Mammary microvascular endothelial cell (primary cell): ENCODE results near the gene NEUROD4. TPM values are rescaled to one million over a fixed set of nuclear protein-coding genes. Genes with fewer than 3 reads are reported as not detected.

Experiments used
- total RNA-seq: library from RNA; depleted of rRNA; stranded (reverse); fragments of >200 nt; gene quantifications from 2 replicates; pipeline ENCODE4 v1.2.3, GENCODE V29; 2015

The NEUROD4 gene
- total RNA-seq: not detected in 2 replicates

GRCh38 chr12:55019784-55020183 is at the start of gene NEUROD4:
TSS of gene NEUROD4 (plus strand) at chr12:55019974. CDS start at chr12:55026440, 6,466 bp downstream.

GRCh38 chr12:54984658-54985376 is 35.0 kb upstream of the NEUROD4 start, which contains the start of gene TESPA1:
TSS of gene TESPA1 (minus strand) at chr12:54984762. CDS start at chr12:54974562, 10,200 bp downstream.

Other genes starting within 250 kb of the NEUROD4 start
- not detected in 2 replicates for gene MUCL1, start 165.5 kb upstream of the NEUROD4 start, total RNA-seq
- not detected in 2 replicates for gene TESPA1, start 35.2 kb upstream of the NEUROD4 start, total RNA-seq
- gene OR9K2, start 106.4 kb downstream of the NEUROD4 start, total RNA-seq: not detected in 2 replicates
- not detected in 2 replicates for gene OR10A7, start 201.1 kb downstream of the NEUROD4 start, total RNA-seq
- not detected in 2 replicates for gene OR6C74, start 224.6 kb downstream of the NEUROD4 start, total RNA-seq